NCI-H2227 (cell line): ENCODE measurements around the gene ALMS1.
"Not testable (repeated sequence)": the region's sequence is repeated elsewhere in the genome, so short reads cannot be mapped to it uniquely, and the experiment has no call there.

Experiments
- DNase-seq: peaks from one replicate; lab custom pipeline; 2025; ENCODE audit not compliant: unreplicated experiment; lab: John Stamatoyannopoulos, UW

The ALMS1 gene

DNA sequence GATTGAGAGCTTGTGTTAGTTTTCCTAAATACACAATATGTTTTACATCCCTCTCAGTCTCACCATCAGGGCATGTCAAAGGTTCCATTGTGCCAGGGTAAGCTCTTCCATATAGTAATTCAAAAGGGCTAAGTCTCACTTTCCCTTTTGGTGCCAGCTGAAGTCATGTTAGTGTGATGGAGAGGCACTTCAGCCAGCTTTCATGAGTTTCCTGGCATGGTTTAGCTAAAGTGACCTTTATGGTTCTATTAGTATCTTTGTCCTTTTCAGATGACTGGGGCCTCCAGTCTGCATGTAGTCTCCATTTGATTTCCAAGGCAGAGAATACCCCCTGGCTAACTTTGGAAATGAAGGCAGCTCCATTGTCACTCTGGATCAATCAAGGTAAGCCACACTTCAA is 229.4 kb downstream of the ALMS1 start:
- no peak for DNase-seq

DNA sequence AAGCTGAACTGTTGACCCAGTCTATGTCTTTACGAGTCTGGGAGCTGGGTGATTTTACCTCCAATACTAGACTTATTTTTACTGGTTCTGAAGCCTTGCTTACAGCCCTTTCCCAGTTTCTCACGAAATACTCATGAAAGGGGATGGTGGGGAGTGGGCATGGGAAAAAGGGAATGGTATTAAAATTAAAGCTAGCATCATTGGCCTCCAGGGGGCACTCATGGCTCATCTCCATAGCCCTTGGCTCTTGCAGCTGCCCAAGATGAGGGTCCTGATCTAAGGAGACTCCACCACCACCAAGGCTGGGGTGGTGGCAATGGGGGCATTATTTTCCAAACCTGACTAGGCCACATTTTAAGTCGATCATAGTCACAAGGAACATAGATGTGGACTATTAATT is 234.3 kb downstream of the ALMS1 start:
- not testable (repeated sequence) for DNase-seq

DNA sequence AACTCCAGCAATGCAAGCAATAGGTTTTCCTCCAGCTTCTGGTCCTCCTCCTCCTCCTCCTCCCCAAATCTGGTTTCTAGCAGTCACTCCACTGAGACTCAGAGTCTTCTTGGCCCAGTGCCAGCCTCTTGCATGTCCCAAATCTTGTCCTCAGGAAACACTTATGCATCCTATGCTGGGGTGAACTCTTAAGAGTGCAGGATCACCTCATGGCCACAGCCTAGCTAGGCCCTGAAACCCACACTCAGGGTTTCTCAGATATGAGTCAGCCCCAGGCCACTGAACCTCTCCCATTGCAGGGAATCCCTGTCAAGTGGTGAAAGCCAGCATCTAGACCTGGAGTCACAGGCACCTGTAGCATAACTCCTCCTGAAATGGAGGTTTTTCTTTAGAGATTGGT is 238.4 kb downstream of the ALMS1 start:
- not testable (repeated sequence) for DNase-seq

DNA sequence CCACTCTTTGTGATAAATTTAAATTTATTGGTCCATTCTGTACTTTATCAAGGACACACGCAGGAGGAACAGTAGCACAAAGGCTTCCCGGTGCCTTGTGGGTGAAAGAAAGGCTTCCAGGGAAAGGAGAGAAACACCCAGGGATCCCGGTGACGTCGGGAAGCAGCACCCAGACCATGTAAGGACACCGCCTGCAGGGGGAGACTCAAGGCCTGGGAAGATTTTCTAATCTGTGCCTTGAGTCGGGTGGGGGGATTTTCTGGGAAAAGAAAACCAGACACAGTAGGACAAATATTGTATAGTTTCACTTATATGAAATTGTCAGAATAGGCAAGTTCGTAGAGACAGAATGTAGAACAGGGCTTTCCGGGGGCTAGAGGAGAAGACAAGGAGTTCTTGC is 239.0 kb downstream of the ALMS1 start:
- not testable (repeated sequence) for DNase-seq

- not testable (repeated sequence) for DNase-seq
Observed at GRCh38 chr2:73626237-73626636, 240.6 kb downstream of the ALMS1 start.

DNA sequence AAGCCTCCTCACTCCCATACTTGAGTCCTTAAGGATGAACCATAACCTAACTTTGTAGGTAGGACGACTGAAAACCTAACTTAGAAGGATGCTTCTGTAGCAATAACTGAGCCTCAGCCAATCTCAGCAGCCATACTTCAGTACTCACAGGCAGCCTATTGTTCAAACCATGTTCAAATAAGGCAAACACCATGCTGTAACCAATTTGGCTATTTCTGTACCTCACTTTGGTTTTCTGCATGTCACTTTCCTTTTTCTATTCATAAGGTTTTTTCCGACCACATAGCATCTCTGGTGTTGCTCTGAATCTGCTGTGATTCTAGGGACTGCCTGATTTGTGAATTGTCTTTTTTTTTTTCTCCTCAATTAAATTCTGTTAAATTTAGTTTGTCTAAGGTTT is 242.9 kb downstream of the ALMS1 start:
- DNase-seq, result not testable (repeated sequence)

- not testable (repeated sequence) for DNase-seq
Observed at GRCh38 chr2:73630662-73631266, 245.1 kb downstream of the ALMS1 start.

DNA sequence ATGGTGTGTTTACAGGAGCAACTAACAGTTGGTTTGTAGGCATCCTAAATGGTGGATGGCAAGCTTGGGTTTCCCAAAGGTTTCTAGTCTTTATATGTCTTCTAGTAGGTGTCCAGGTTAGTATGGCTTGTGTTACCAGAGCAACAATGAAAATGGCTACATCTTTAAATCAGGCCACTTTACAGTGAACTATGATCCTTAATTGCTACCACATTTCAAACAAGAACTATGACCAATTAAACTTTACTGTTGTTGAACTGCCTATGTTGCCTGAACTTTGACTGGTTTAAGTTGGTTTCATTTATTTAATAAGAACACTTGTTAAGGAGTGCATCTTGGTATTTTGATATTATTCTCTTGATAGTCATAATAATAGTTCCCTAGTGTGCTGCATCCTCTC is 251.3 kb downstream of the ALMS1 start:
- not testable (repeated sequence) for DNase-seq

- no peak for DNase-seq
Observed at GRCh38 chr2:73638429-73638828, 252.8 kb downstream of the ALMS1 start.

GRCh38 chr2:73640511-73640911 is 254.9 kb downstream of the ALMS1 start:
- no peak for DNase-seq

DNA sequence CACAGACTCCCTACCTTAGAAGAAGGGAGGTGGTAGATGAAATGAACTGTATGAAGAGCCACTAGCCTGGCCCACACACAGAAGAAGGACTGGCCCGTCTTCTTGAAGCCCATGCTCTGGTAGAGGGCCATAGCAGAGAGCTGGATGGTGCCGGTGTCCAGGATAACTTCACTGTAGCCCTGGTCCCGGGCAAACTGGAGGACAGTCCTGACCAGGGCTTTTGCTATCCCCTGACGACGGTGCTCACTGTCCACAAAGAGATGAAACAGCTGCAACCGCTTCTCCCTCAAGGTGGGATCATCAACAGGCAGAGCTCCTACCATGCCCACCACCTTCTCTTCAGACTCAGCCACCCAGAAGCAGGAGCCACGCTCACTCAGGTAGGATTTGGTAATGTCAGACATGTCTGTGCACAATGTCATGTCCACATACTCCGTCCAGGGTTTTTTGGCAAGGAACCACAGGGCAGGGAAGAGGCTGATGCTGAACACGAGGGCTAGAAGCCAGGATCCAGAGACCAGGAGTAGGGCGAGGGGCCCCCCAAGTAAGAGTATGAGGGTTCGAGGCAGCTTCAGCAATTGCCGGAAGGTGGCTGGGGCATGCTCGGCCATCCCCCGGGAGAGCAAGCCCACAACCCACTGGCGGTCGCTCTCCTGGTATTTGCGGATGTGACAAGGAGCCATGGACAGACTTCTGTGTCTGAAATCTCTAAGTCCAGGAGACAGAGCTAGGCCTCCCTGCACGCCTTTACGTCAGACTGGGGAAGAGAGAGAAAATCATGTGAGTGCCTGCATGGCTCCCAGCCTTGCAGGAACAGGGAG is 255.5 kb downstream of the ALMS1 start:
- no peak for DNase-seq

- no peak for DNase-seq
Observed at GRCh38 chr2:73641767-73642062, 256.1 kb downstream of the ALMS1 start.

- DNase-seq, result no peak
Observed at GRCh38 chr2:73642338-73643018, 256.8 kb downstream of the ALMS1 start, which contains the start of gene NAT8. NAT8 (minus strand) TSS chr2:73642422; CDS start chr2:73641628, 794 bp downstream.

- DNase-seq, result not testable (repeated sequence)
Observed at GRCh38 chr2:73647690-73648089, 262.1 kb downstream of the ALMS1 start.

- DNase-seq, result no peak
Observed at GRCh38 chr2:73651591-73652230, 266.1 kb downstream of the ALMS1 start.

- DNase-seq, result no peak
Observed at GRCh38 chr2:73652348-73652747, 266.7 kb downstream of the ALMS1 start.

DNA sequence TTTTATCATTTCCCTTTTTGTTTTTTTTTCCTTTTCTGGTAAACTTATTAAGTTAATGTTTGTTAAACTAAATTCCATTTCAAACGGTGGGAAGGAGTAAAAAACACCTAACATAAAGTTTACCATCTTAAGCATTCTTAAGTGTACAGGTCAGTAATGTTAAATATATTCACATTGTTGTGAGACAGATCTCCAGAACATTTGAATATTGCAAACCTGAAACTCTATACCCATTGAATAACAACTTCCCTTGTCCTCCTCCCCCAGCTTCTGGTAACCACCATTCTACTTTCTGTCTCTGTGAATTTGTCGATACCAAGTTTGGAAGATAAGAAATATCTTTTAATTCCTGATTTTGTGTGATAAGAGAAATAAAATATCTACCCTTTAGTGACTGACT is 268.5 kb downstream of the ALMS1 start:
- DNase-seq, result no peak
